ENCODE results near the gene RRBP1.

Gene RRBP1

DNA sequence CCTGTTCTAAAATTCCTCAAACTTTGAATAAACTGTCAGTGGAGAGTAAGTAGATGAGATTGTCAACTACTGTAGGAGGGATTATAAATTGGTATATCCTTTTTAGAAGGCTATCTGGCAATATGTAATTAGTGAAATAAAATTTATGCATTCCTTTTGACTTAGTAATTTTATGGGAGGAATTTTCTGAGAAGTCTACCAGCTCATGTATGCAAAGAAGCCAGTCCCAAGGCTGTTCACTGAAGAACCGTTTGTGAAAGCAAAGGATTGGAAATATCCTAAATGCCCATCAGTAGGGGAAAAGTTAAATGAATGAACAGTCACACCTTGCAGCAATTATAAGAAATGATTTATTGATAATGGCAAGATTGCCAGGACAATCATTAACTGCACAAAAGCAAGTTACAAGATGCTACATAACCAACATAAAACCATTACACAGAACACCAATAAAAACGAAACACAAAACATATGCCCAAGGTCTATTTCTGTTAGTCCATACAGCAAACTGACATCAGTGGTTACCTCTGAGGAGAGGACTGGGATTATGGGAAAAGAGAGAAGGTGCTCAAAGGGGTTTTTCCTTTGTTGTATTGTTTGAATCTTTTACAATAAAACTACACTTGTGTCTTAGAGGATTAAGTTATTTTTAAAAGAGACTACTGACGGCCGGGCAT, 116.7 kb downstream of the RRBP1 start:
- in situ Hi-C loops (cut with MboI; ENCODE audit: low sequenced_read_pairs) = no loop called here

Measured in HL-60/S4 treated with retinoic acid at 250 ng/mL for 4 days and 3 days (cell line).